HepG2 (cell line): ENCODE results near the gene TENM3. TPM values are rescaled to one million over a fixed set of nuclear protein-coding genes. Genes with fewer than 3 reads are reported as not detected.

Experiments
- ATAC-seq: fragments of 200-7000 bp; cut with Tn5 transposase; 3 replicates; pipeline ENCODE4 v1.9.1; 2020; ENCODE audit warnings: mild to moderate bottlenecking, moderate library complexity
- BruUV-seq: library from RNA; stranded (reverse); fragments of 400-500 nt; replicated peaks from 2 replicates; lab custom pipeline; 2021; lab: Mats Ljungman, UMichigan
- CTCF ChIA-PET: fragments of 300-600 bp; formaldehyde crosslinking; extraction: SDS; loops from one replicate; lab custom pipeline; 2021; ENCODE audit warnings: low total read pairs, inconsistent platforms, low intra/inter-chr PET ratio; lab: Yijun Ruan, JAX
- POLR2A ChIA-PET: fragments of 350-600 bp; sonication (Branson Sonifier 250); formaldehyde crosslinking; loops from one replicate; lab custom pipeline; 2020; ENCODE audit warnings: antibody characterized with exemption, inconsistent platforms; lab: Yijun Ruan, JAX
- DNase-seq: peaks from one replicate; pipeline ENCODE4 v3.0.0-alpha.2; 2015; ENCODE audit warnings: low spot score
- FAIRE-seq: peaks from 3 replicates; lab custom pipeline; 2011; peaks lifted over from hg19 to GRCh38; lab: Jason Lieb, UNC
- H2AFZ ChIP-seq: one replicate; pipeline ENCODE4 v1.6.1; 2011; ENCODE audit warnings: low read length, inconsistent platforms
- H3K27ac ChIP-seq: fragments of 300-600 bp; 3 replicates; pipeline ENCODE4 v1.8.0; 2011; ENCODE audit warnings: mixed run types, mild to moderate bottlenecking, mixed read lengths, low read length, inconsistent platforms; ENCODE audit not compliant: insufficient read depth; ENCODE audit errors: extremely low read length
- H3K27me3 ChIP-seq, 2 experiments: fragments of 200-600 bp in 1 of 2; 2 replicates in 1 of 2; 3 replicates in 1 of 2; pipeline versions ENCODE4 v1.6.0 to v1.8.0; 2011; ENCODE audit warnings: low read length in 2 of 2, mild to moderate bottlenecking in 2 of 2, moderate library complexity in 2 of 2, inconsistent platforms in 1 of 2; ENCODE audit not compliant: insufficient read depth in 2 of 2, control insufficient read depth in 1 of 2
- H3K36me3 ChIP-seq, 2 experiments: fragments of 200-600 bp in 1 of 2; replicated peaks in 1 of 2; 2 replicates in 1 of 2; 3 replicates in 1 of 2; pipeline versions ENCODE4 v1.5.1 to v1.8.0; 2011; ENCODE audit warnings: low read length in 2 of 2, inconsistent platforms in 1 of 2; ENCODE audit not compliant: insufficient read depth in 2 of 2, control insufficient read depth in 1 of 2
- H3K4me1 ChIP-seq: 2 replicates; pipeline ENCODE4 v1.5.1; 2012; ENCODE audit warnings: low read length, inconsistent platforms; ENCODE audit not compliant: insufficient read depth
- H3K4me2 ChIP-seq: 2 replicates; pipeline ENCODE4 v1.6.0; 2011; ENCODE audit warnings: low read depth, low read length, inconsistent platforms
- H3K4me3 ChIP-seq, 3 experiments: fragments of 200-600 bp in 1 of 3; sonication (generic), shearing (Covaris generic) in 1 of 3; replicated peaks in 1 of 3; 2 replicates each; pipeline ENCODE4 v1.5.1; 2011 to 2016; ENCODE audit warnings: low read length in 3 of 3, inconsistent platforms in 2 of 3, low read depth in 2 of 3, mild to moderate bottlenecking in 2 of 3, control low read depth in 1 of 3, mixed read lengths in 1 of 3; ENCODE audit not compliant: insufficient read depth in 1 of 3
- H3K79me2 ChIP-seq: one replicate; pipeline ENCODE4 v1.6.1; 2011; ENCODE audit warnings: low read length, inconsistent platforms; ENCODE audit not compliant: insufficient read depth
- H3K9ac ChIP-seq: 2 replicates; pipeline ENCODE4 v1.6.0; 2011; ENCODE audit warnings: mild to moderate bottlenecking, low read depth, low read length, inconsistent platforms; ENCODE audit not compliant: insufficient read depth
- H3K9me3 ChIP-seq: 2 replicates; pipeline ENCODE4 v1.5.1; 2012; ENCODE audit warnings: mild to moderate bottlenecking, low read length
- H4K20me1 ChIP-seq: 2 replicates; pipeline ENCODE4 v1.6.0; 2011; ENCODE audit warnings: inconsistent platforms, mild to moderate bottlenecking, low read length, moderate library complexity; ENCODE audit not compliant: insufficient read depth
- ATM ChIP-seq: fragments of 450-650 bp; IDR thresholded peaks from 2 replicates; pipeline ENCODE4 v1.7.1; 2017; ENCODE audit warnings: mild to moderate bottlenecking, borderline replicate concordance
- GTF3A ChIP-seq: sonication (generic); formaldehyde crosslinking; conservative IDR thresholded peaks from 2 replicates; pipeline ENCODE4 v1.4.0; 2020; ENCODE audit warnings: mild to moderate bottlenecking, missing genetic modification reagents
- HOXA3 ChIP-seq: sonication (generic); formaldehyde crosslinking; IDR thresholded peaks from 2 replicates; pipeline ENCODE4 v1.5.0; 2020; ENCODE audit warnings: missing genetic modification reagents
- KDM6A ChIP-seq: IDR thresholded peaks from 2 replicates; pipeline ENCODE4 v1.6.1; 2016; ENCODE audit warnings: low read depth
- KLF15 ChIP-seq: sonication (generic); formaldehyde crosslinking; IDR thresholded peaks from 2 replicates; pipeline ENCODE4 v1.8.1; 2023; ENCODE audit warnings: borderline replicate concordance, mild to moderate bottlenecking, inconsistent platforms, missing genetic modification reagents, mixed read lengths
- NFE2L1 ChIP-seq: sonication (generic); formaldehyde crosslinking; IDR thresholded peaks from 2 replicates; pipeline ENCODE4 v1.4.0; 2020; ENCODE audit warnings: missing genetic modification reagents, mild to moderate bottlenecking, borderline replicate concordance
- NFE2L2 ChIP-seq: fragments of 150-350 bp; IDR thresholded peaks from 2 replicates; pipeline ENCODE4 v1.6.1; 2014; ENCODE audit warnings: low read length
- NFKBIZ ChIP-seq: IDR thresholded peaks from 2 replicates; pipeline ENCODE4 v1.6.1; 2018; ENCODE audit warnings: missing genetic modification reagents, missing compliant biosample characterization
- PCBP2 ChIP-seq: fragments of 200-400 bp; formaldehyde crosslinking; optimal IDR thresholded peaks from 2 replicates; pipeline ENCODE3; 2018; ENCODE audit warnings: low read length, low read depth; ENCODE audit not compliant: poor library complexity, severe bottlenecking
- SAP130 ChIP-seq: IDR thresholded peaks from 2 replicates; pipeline ENCODE4 v1.6.1; 2016; ENCODE audit warnings: low read depth
- TCF7 ChIP-seq: sonication (generic); IDR thresholded peaks from 2 replicates; pipeline ENCODE4 v1.6.1; 2016; ENCODE audit warnings: antibody characterized with exemption, low read depth
- ZC3H13 ChIP-seq: sonication (generic); formaldehyde crosslinking; IDR thresholded peaks from 2 replicates; pipeline ENCODE4 v1.8.1; 2023; ENCODE audit warnings: mild to moderate bottlenecking, missing genetic modification reagents, moderate library complexity
- ZNF180 ChIP-seq: sonication (generic); formaldehyde crosslinking; IDR thresholded peaks from 2 replicates; pipeline ENCODE4 v1.4.0; 2020; ENCODE audit warnings: low read depth, missing genetic modification reagents, borderline replicate concordance
- ZNF24 ChIP-seq: fragments of 450-650 bp; IDR thresholded peaks from 2 replicates; pipeline ENCODE4 v1.6.1; 2017; ENCODE audit warnings: antibody characterized with exemption, mild to moderate bottlenecking
- ZNF7 ChIP-seq: IDR thresholded peaks from 2 replicates; pipeline ENCODE4 v1.6.1; 2016; ENCODE audit warnings: missing biosample characterization, missing genetic modification reagents
- ZNF775 ChIP-seq: sonication (generic); formaldehyde crosslinking; IDR thresholded peaks from 2 replicates; pipeline ENCODE4 v1.4.0; 2020; ENCODE audit warnings: missing genetic modification reagents, mild to moderate bottlenecking, moderate library complexity, borderline replicate concordance
- ZSCAN30 ChIP-seq: sonication (generic); formaldehyde crosslinking; IDR thresholded peaks from 2 replicates; pipeline ENCODE4 v1.5.0; 2020; ENCODE audit warnings: mild to moderate bottlenecking, missing genetic modification reagents
- WGBS: methylation state at CpG from one replicate; pipeline ENCODE4 v1.1.6; 2017; ENCODE audit warnings: low lambda C conversion rate; 5-methylcytosine and 5-hydroxymethylcytosine counted together
- in situ Hi-C: cut with HindIII; loops from 2 replicates; pipeline ENCODE4 v1.10.0; 2017; ENCODE audit warnings: low pct_unique_long_range_greater_than_20kb; ENCODE audit not compliant: extremely low pct_ligation_motif_present
- intact Hi-C: fragments of 100-400 bp; cut with micrococcal nuclease; formaldehyde crosslinking; loops from one replicate; pipeline ENCODE4 v1.10.0; 2022; ENCODE audit not compliant: unreplicated experiment
- polyA plus RNA-seq, 8 experiments: library from polyadenylated mRNA; depleted of rRNA in 3 of 8; stranded (reverse) in 7 of 8; unstranded in 1 of 8; fragments of >200 nt; fragmentation: Illumina TruSeq in 4 of 8; extraction: Trizol in 4 of 8; gene quantifications; 2 replicates each; pipeline versions ENCODE4 v1.2.1 to v1.2.3, GENCODE V29; 2011 to 2016; ENCODE audit warnings: low read depth in 4 of 8, missing spikeins in 1 of 8, mixed read lengths in 1 of 8; ENCODE audit not compliant: insufficient read depth in 1 of 8
- total RNA-seq, 5 experiments: library from RNA; depleted of rRNA; stranded (reverse); fragments of >200 nt; fragmentation: Illumina TruSeq; extraction: Trizol; gene quantifications; 2 replicates each; pipeline ENCODE4 v1.2.3, GENCODE V29; 2016; ENCODE audit warnings: low read depth in 1 of 5
- TF ChIP-seq, protein P1 (sequence below), 2 experiments: fragments of 450-650 bp in 1 of 2; sonication (generic) in 1 of 2; formaldehyde crosslinking in 1 of 2; IDR thresholded peaks; 2 replicates each; pipeline versions ENCODE4 v1.6.1 to v1.8.0; 2016 to 2022; ENCODE audit warnings: antibody characterized with exemption in 1 of 2, mild to moderate bottlenecking in 1 of 2, missing genetic modification reagents in 1 of 2

The TENM3 gene
- total and polyA plus RNA-seq, 2 of the 13 experiments (the other 11 are each of a cell fraction or from before 2014, with no cell fraction given), result 0.04 TPM; not detected in 1

- H3K9ac ChIP-seq, result no peak overlapping the region
- no peaks in the 10 kb centered on the region for H3K36me3 ChIP-seq
- TF ChIP-seq ZSCAN30 (CRISPR knock-in tag), result no peak
- TF ChIP-seq GTF3A (CRISPR knock-in tag), result no peak
- TF ChIP-seq PCBP2, result no peak
- no peak for TF ChIP-seq NFKBIZ (CRISPR knock-in tag)
- TF ChIP-seq ZNF180 (CRISPR knock-in tag), result no peak
- no peak for TF ChIP-seq SAP130
- no peak for TF ChIP-seq KDM6A (CRISPR knock-in tag)
- TF ChIP-seq ZNF7, result no peak
- no peak for TF ChIP-seq HOXA3
- TF ChIP-seq ZNF24, result no peak
- TF ChIP-seq ATM, result no peak
- TF ChIP-seq NFE2L1, result no peak
- TF ChIP-seq, protein P1, sequence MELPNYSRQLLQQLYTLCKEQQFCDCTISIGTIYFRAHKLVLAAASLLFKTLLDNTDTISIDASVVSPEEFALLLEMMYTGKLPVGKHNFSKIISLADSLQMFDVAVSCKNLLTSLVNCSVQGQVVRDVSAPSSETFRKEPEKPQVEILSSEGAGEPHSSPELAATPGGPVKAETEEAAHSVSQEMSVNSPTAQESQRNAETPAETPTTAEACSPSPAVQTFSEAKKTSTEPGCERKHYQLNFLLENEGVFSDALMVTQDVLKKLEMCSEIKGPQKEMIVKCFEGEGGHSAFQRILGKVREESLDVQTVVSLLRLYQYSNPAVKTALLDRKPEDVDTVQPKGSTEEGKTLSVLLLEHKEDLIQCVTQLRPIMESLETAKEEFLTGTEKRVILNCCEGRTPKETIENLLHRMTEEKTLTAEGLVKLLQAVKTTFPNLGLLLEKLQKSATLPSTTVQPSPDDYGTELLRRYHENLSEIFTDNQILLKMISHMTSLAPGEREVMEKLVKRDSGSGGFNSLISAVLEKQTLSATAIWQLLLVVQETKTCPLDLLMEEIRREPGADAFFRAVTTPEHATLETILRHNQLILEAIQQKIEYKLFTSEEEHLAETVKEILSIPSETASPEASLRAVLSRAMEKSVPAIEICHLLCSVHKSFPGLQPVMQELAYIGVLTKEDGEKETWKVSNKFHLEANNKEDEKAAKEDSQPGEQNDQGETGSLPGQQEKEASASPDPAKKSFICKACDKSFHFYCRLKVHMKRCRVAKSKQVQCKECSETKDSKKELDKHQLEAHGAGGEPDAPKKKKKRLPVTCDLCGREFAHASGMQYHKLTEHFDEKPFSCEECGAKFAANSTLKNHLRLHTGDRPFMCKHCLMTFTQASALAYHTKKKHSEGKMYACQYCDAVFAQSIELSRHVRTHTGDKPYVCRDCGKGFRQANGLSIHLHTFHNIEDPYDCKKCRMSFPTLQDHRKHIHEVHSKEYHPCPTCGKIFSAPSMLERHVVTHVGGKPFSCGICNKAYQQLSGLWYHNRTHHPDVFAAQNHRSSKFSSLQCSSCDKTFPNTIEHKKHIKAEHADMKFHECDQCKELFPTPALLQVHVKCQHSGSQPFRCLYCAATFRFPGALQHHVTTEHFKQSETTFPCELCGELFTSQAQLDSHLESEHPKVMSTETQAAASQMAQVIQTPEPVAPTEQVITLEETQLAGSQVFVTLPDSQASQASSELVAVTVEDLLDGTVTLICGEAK (IDR thresholded peaks at IDR 0.05), result no peak
- TF ChIP-seq, protein P1 (CRISPR knock-in tag; IDR thresholded peaks at IDR 0.05), result no peak
- no peak for TF ChIP-seq ZC3H13 (CRISPR knock-in tag)
- TF ChIP-seq NFE2L2, result no peak
- TF ChIP-seq KLF15 (CRISPR knock-in tag), result no peak
- no peak for TF ChIP-seq ZNF775
- no peak for TF ChIP-seq TCF7
- intact Hi-C loops, result no loop called here
- H3K79me2 ChIP-seq, result no peaks in the 10 kb centered on the region
- FAIRE-seq (no peak), ATAC-seq (no peak), DNase-seq (no peak)
- H3K4me3 ChIP-seq, result no peak overlapping the region
- 59% methylated on average over 3 of the region's 3 CpGs for WGBS
- H3K27me3 ChIP-seq, result no peaks in the 10 kb centered on the region
- H3K4me1 ChIP-seq, result no peaks in the 10 kb centered on the region
- no peak overlapping the region for H2AFZ ChIP-seq
- no peak overlapping the region for H3K4me2 ChIP-seq
- ChIA-PET POLR2A (no interaction called here), CTCF (no interaction called here)
- BruUV-seq, result no TSS peak
- H3K9me3 ChIP-seq, result no peaks in the 10 kb centered on the region; the same call in 1 of the 2 replicates
- in situ Hi-C loops, result no loop called here
- no peaks in the 10 kb centered on the region for H4K20me1 ChIP-seq
- H3K27ac ChIP-seq, result no peak overlapping the region
Observed at GRCh38 chr4:182640491-182640890, 397.3 kb downstream of the TENM3 start.
